DMS 273 treated with DMSO at 0.1 percent for 48 hours (cell line): ENCODE data around the gene PRKG1.

Experiments
- DNase-seq: peaks from one replicate; lab custom pipeline; 2025; lab: John Stamatoyannopoulos, UW

PRKG1 gene

DNA sequence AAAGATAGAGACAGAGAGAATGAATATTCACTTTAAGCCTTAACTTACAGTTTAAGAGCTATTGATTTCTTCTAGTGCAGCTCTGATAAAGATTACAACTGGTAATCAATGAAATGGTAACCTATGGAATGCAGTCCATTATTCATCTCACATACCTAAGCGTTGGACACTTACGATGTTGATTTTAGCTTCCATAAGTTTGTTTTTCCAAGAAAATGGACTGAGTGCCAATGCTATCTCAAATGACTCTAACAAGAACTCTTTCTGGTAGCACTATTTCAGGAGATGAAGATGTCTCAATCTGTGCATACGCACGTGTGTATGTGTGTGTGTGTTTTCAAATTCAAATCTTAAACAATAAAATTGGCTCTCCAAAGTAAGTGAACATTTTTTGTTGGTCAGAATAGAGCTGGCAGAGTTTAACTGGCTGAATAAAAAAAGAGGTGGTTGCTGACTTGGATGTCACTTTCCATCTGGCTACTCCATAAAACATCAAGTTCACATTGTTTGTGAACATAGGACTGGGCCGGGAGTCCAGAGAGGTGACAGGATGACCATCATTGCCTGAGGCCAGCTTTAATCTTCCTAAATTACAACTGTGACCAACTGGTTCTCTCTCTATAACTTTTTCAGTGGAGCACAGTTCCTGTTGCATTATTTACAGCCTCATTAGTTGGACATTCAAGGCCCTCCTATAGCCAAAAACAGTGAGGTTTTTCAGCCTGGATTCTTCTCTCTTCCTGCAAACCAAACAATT is 732.0 kb downstream of the PRKG1 start:
- no peak for DNase-seq

DNA sequence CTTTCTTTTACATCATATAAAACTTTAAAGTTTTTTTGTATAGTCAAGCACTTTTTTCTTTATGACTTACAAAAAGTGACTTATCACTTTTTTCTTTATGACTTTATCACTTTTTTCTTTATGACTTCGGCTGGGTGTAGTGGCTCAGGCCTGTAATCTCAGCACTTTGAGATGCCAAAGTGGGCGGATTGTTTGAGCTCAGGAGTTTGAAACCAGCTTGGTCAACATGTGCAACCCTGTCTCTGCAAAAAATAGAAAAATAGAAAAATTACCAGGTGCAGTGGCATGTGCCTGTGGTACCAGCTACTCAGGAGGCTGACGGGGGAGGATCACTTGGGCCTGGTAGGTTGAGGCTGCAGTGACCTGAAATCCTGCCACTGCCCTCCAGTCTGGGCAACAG is 733.9 kb downstream of the PRKG1 start:
- DNase-seq = no peak

DNA sequence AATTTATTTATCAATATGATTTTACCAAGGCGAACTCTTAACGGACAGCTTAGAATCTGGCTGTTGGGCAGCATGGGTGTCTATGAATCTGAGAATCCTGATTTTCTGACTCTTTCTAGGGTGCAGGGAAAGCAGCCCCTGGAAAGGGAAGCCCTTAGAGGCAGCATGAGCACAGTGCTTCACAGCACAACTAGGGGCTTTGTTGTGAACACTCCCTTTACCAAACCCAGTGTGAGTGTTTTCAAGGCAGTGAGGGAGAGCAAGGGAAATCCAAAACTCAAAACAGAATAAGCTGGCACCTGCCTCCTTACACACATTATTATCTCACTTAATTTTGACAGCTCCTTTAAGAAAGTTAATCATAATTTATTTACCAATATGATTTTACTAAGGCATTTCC is 741.4 kb downstream of the PRKG1 start:
- DNase-seq = no peak

DNA sequence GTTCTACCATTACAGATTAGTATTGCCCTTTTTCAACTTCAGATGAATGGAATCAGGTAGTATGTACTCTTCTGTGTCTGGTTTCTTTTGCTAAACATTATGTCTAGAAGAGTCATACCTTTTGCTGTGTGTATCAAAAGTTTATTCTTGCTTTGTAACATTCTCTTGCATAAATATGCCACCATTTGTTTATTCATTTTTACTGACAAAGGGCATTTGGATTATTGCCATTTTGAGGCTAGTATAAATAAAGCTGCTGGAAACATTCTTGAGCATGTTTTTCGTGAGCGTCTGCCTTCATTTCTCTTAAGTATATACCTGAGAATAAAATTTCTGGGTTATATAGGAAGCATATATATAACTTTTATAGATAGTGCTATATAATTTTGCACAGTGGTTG is 746.8 kb downstream of the PRKG1 start:
- DNase-seq = no peak

DNA sequence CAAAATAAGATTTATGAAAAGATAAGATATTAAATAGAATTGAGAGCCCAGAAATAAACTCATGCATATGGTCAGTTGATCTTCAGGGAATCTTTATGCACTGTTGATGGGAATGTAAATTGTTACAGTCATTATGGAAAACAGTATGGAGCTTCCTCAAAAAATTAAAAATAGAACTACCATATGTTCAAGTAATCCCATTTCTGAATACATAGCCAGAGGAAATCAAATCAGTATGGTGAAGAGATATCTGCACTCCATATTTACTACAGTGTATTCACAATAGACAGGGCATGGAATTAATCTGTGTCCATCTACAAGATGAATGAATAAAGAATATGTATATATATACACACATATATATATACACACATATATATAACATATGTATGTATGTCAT is 747.5 kb downstream of the PRKG1 start:
- no peak for DNase-seq

DNA sequence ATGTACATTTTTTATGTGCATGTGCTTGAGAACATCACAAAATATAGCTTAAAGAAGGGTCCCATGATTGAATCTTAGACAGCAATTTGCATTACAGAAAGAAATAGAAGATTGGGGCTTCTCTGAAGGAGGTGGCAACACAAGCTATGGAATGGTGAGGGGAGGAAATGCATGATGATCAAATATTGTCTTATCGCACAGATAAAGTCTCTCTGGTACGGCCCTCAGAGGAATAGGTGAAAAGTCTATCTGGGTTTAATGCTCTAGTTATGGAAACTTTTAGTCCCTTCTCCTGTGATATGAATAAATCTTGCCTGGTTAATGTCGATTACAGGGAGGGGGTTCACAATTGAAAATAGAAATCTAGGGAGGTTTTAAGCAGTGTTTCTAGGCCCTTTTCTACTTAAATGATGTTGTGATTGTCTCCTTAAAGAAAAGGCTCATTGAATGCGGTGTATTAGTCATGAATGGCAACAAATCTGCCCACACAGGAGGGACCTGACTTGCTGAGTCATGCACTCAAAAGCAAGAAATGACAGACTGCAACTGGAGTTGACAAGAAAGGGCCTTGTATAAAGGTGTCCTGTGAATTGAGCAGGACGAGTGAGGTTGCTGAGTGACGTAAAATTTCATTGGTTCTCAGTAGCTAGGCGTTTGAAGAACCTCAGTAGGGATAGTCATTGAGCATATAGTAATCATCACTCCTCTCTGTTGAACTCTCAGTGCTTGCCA is 758.5 kb downstream of the PRKG1 start:
- DNase-seq = no peak

DNA sequence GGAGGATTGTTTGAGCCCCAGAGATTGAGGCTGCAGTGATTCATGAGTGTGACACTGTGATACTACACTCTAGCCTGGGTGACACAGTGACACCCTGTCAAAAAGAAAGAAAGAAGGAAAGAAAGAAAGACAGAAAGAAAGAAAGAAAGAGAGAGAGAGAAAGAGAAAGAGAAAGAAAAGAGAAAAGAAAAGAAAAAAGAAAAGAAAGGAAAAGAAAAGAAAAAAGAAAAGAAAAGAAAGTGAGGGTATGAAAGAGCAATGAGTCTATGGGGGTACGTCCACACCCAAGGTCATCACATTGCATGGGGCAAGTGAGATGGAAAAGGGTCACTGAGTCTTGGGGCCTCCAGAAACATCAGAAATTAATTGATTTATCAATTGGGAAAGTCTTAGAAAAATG is 760.3 kb downstream of the PRKG1 start:
- DNase-seq = no peak

DNA sequence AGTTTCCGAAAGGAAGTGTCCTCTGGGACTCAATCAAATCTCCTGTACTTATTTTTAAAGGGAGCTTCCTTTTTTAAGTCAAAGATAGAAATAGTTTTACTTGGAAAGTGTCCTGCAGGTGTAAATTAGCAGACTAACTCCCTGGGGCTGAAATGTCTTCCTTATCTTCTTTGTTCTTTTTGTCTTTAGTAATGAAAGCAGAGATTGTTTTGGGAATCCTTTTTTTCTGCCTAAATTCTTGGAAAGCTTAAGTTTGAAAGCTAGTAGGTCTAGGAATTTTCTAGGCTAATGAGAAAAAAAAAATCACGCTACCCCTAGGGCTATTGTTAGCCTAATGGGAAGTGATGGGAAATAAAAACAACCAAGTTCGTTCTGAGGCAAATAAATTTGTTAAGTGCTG is 764.2 kb downstream of the PRKG1 start:
- DNase-seq = no peak

DNA sequence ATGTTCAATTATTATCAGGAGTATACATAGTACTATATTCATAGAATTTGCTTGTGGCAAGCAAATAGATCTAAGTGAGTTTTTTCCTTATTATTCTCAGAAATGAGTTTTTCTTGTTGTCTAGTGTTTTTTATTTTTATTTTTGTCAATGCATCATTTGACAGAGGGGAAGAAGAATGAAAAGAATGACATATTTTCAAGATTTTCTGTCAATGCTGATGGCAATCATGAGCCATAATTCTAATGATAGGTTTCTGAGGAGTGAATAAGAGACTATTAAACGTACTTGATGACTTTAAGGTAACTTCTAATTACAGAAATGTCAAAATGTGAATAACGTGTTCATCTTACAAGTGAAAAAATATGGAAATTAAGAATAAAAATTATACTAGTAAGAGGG is 769.7 kb downstream of the PRKG1 start:
- no peak for DNase-seq

DNA sequence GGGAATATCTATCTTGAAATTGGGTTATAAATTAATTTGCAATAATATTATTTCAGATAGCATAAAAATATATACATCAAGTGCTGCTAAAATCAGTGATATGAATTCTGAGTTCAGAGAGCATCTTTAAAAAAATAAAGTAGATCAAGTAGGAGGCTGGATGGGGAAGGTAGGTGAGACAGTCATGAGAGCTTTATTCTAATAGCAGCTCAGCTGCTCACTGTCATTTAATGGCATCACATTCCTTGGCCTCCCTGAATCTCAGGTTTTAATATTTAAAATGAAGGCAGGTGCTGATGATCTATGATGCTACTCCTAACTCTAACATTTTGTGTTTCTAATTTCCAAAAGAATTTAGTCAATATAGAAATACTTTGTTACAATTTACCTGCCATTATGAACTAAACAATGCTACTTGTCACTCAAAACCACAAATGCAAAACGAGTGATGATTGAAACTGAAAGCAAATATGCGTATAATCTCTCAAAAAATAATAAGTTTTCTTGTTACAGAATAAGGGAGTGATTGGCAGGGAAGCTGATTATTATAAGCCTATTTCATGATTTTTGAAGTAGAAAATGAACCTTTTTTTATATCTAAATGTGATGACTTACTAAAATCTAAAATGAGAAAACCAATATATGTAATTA is 772.7 kb downstream of the PRKG1 start:
- no peak for DNase-seq

DNA sequence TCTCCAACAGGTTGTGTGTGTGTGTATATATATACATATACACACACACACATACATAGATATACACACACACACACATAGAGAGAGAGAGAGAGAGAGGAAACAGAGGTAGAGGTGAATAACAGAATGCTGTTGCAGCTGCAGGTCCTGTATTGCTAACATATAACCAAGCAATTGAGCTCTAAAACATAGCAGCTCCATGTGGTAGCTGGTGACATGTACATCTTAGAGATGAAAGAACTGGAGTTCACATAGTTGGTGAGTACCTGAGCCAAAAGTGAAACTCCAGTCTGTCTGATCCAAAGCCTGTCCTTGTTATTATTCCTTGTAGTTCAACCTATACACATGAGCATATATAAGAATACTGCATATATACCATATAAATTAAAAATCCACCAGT is 778.0 kb downstream of the PRKG1 start:
- no peak for DNase-seq

DNA sequence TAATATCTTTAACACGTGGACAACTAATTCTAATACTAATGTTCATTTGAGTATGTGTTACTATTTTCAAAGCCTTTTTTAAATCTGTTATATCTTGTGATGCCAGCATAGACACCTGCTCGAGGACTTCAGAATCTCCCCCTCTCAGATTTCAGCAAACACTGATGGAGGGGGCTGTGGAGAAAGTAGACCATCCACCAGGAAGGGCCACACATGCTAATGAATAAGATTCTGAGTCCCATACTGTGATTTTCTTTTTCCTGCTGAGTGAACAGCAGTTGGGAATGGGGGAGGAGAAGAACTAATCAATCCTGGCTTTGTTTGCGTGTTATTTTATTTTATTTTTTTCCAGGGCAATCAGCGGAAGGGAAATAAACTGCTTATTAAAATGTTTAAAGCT is 783.0 kb downstream of the PRKG1 start:
- DNase-seq = no peak

DNA sequence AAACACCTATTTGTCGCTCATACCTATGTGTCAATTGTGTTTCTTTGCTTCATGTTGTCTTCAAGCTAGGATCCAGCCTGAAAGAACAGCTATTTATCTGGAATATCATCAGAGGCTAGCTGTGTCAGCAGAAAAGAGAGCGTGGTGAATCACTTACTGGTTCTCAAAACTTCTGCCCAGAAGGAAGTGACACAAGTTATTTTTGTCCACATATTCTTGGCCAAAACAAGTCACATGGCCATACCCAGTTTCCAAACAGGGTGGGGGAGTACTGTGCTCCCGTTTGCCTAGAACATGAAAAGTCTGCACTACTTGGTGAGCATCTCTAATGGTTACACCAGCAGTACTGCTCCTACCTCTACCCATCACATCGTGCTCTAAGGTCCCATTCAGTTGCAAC is 786.0 kb downstream of the PRKG1 start:
- no peak for DNase-seq

DNA sequence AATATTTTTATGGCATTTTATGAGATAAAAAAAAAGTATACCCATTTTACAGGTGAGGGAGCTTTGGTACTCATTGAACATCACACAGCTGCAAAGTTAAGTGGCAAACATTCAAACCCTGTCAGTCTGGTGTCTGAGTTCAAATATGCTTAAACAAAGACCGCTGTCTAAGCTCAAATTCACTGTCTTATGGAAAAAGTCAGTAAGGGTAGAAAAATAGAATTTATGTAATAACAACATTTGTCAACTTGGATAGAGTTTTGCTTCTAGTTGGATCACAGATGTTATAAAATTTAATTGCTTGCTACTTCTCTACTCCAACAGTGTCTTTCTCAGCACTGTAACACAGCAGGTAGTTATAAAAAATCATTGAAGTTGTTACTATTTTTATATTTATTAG is 786.8 kb downstream of the PRKG1 start:
- no peak for DNase-seq

DNA sequence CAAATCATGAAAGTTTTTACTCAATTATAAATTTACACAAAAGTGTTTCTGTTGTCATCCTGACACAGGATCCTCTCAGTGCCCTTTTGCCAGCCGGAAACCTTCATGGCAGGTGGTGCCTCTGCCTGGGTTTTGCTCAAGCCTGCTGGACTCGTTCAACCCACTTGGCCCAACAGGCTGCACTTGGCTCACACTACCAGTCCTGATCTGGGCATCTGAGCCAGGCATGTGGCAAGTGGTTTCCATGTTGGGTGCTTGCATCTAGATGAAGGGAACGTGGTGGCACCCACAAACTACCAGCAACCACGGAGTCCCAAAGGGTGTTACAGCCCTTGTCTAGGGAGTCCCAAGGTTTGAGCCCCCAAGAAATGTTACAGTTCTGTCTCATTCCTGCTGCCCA is 787.4 kb downstream of the PRKG1 start:
- no peak for DNase-seq

DNA sequence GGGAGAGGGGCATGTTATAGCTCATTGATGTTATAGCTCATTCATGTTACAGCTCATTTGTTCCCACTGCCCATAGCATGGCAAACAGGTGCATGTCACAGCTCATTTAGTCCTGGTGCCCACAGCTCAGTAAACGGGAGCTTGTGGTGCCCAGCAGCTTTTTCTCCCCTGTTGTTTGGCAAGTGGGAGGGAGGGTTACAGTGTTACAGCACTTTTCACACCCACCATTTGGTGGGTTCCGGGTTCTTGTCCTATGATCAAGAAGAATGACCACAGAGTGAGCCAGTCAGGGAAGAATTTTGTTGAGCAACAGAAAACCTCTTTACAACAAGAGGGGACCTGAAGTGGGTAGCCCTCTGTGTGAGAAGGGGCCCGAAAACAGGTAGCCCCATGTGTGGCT is 787.9 kb downstream of the PRKG1 start:
- DNase-seq = no peak

DNA sequence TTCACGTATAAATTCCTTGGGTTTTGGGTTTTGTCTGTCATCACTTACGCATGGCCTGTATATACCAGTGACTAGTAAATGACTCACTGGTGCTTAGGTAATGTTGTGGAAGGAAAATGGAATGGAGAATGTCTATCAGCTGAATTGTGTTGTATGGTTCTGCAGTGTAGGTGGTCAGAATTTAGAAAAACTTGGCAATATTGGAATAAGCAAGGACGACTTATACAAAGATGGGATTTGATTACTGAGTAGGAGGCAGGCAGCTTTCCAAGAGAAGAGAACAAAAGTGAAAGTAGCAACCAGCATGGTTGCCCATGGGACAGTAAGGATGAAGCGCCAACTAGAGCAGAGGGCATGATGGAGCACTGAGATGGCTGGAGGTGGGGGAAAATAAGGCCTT is 793.7 kb downstream of the PRKG1 start:
- no peak for DNase-seq

DNA sequence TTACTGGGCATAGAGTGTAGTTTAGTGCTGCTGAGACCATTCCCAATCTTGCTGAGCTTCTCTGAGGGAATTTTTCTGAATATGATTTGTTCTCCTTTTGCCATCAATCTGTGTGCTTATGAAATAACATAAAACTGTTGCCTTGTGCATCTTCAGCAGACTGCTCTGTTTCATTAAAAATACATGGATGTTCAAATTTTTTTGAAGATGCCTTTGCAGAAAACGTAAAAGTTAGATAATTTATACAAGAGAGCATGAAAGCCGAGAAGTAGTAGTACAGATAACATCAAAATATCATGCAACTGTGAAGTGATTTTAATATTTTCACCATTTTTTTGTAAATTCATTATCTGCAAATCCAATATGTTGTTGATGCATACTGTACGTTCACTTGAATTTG is 799.8 kb downstream of the PRKG1 start:
- DNase-seq = no peak

DNA sequence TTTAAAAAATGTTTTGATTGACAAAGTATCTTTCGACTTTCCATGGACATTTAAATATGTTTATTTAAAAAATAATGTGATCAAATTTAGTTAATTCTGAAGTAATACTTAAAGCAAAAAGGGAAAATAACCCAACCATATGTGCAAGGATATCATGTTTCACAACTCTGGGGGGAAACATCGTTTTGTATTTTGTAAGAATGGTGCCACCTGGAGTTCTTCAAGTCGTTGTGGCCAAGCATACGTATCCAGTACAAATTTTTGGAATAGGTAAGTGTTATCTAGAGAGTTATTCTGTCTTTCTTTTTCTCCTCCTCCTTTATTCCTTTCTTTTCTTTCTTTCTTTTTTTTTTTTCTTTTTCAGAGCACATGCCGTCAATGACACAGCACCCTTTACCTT is 801.3 kb downstream of the PRKG1 start:
- peak; percentile 33 for DNase-seq

DNA sequence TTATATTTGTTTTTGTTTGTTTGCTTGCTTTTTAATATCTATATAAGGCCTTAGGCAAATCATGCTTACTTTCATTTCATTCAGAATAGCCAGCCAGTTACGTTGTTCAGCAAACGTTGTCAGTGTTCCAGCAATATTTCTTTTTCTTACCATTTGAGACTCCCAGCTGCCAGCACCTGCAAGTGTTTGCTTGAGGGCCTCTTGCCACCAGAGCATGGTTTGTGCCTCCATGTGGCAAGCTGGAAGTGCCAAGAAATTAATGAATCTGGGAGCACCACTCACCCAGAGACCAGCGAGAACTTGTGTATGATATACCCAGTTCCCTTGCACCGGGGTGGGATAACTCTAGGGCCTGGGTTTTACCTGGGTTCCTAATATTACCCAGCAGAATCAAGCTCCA is 802.2 kb downstream of the PRKG1 start:
- peak; percentile 5 for DNase-seq

DNA sequence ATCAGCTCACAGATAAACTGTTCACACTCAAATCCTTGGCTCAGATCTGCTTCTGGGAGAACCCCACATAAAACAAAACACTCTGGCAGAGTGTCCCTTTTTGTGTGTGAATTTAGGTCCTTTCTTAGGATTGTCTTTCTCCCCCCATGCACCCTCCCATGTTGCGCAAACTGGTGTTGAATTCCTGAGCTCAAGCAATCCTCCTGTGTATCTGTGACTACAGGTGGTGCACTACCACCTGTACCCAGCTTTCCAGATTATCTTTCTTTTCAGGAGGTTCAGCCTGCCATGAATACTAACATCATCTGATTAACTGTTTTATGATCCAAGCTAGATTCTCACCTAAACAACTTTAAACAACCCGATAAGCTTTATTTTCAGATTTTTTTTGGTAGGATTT is 802.7 kb downstream of the PRKG1 start:
- no peak for DNase-seq

DNA sequence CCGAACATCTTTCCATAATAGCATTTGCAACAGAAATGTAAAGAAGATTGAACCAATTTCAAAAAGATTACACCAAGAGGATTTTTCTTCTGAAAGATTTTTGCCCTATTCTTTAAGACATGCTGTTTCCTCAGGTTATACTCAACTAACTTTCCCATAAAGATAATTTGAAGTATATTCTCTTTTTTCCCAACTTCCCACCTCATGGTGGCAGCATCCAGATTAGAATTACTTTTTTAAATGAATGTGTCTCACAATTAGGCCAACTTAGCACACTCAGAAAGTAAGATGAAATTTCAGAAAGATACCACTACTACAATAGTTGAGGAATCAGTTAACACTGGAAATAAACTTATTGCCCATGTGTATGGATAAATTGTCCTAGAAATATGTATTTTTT is 803.3 kb downstream of the PRKG1 start:
- no peak for DNase-seq

DNA sequence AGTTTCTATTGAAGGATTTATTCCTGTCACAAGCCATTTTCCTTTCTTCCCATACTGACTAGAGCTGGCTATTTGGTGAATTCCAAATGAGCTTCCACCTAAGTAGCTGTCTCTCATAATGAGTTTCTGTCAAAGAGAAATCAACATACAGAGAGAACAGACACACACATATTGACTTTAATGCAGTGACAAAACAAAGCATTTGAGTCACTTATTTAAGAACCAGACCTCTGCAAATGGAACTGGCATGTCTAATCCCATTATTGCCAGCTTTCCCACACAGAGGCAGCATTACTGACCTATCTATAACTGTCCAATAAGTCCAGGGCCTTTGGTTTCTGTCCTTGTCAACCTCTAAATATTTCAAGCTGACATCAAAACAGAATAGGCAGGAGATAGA is 804.4 kb downstream of the PRKG1 start:
- DNase-seq = no peak
